NCI-H1105 (cell line): ENCODE results near the gene M1AP.

ENCODE experiments used
- DNase-seq: peaks from one replicate; lab custom pipeline; 2025; lab: John Stamatoyannopoulos, UW

Gene M1AP, protein sequence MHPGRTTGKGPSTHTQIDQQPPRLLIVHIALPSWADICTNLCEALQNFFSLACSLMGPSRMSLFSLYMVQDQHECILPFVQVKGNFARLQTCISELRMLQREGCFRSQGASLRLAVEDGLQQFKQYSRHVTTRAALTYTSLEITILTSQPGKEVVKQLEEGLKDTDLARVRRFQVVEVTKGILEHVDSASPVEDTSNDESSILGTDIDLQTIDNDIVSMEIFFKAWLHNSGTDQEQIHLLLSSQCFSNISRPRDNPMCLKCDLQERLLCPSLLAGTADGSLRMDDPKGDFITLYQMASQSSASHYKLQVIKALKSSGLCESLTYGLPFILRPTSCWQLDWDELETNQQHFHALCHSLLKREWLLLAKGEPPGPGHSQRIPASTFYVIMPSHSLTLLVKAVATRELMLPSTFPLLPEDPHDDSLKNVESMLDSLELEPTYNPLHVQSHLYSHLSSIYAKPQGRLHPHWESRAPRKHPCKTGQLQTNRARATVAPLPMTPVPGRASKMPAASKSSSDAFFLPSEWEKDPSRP

DNA sequence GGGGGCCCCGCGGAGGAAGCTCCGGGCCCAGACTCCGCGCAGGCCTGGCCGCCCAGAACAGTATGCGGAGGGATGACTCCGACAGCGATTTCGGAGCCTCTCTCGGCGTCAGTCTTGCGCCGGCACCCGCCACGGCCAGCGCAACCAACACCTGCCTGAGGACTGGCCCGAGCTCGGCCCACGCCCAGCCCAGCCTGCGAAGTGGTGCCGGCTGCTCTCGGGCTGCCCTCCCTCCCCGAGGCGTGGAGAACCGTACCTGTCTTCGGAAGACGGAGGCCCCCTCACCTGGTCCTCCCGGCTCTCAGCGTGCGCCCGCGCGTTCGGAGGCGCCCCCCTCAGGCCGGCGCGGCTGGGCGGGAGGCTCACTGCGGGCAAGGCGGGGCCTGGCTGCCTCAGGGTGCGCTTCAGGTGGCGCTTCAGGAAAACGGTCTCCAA, at the start of gene M1AP:
M1AP (minus strand) TSS at position 322 of the 435 bp plus-strand sequence. CDS start 8,055 bp downstream, outside the sequence.
- DNase-seq = no peak

DNA sequence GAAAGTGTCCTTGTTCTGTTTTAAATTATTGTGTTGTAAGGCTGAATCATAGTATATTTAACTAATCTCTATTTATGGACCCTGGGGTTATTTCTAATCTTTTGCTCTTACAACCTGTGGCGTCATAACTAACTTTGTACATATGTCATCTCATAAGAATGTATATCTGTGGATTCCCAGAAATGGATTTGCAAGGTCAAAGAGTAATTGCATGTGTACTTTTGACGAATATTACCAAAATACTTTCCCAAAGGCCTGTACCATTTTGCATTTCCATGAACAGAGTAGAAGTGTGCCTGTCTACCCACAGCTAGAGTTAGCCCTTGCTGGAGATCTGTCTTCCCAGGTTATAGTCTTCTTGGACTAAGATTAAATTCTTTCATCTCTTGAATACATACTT, 48.7 kb upstream of the M1AP start:
- no peak for DNase-seq

DNA sequence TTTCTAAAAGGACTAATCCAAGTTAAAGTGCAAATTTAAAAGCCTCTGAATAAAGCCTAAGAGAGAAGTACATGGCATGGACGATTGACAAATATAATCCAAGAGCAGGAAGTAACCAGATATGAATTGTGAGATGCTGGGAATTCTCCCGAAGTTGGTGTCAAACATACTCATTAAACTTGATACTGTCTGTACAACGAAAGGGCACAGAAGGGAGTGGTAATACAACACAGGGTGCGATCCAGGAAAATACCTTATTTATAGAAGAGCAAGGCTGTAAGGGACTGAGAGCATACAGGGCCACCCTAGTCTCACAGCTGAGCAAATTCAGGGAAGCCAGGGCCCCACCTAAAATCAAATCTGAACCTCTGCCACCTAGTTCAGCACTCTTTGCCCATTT, 47.5 kb upstream of the M1AP start:
- no peak for DNase-seq

DNA sequence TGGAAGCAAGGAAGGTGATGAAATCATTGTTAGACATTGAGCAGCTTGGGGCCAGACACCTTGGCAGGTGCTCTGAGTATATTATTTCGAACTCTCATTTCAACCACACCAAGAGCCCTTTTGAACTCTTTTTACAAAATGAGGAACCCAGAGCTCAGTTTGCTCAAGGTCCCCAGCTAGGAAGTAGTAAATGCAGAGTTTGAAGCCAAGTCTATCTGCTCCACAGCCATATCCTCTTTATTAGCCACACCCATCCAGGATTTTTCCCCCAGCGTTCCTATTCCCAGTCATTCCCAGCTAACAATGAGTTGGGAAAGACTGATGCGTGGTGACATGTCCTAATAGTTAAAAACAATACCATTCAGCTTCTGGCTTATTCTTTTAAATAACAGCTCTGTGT, 46.2 kb upstream of the M1AP start:
- DNase-seq = no peak

DNA sequence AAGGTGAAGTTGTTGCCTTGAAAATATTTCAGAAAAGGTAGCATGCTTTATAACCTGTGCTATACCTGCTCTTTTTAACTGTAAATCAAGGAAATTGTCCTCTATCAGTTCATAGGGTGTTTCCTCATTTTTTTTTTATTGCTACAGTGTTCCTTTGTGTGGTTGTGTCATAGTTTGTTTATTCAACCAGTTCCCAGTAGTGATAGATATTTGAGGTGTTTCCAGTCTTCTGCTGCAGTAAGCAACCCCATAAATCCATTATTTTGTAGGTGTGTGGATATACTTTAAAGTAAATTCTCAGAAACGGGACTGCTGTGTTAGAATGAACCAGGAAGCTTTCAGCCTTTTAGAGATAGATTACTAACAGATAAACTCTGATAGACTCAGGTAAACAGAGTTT, 45.5 kb upstream of the M1AP start:
- DNase-seq = no peak

DNA sequence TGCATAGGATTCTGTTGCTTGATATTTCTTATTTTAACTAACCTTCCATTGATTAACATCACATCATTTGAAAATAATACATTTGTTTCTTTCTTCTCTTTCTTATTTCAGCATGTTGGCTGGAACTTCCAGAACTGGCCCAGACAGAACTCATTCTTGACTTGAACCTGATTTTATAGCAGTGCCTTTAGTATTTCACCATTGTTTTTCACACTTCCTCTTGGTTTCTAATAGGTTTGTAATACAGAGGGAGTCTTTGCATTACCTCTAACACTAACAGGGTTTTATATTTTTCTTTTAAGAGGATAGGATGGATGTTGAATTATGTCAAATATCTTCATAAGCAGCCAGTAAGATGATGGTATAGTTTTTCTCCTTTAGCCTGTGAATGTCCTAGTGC, 45.1 kb upstream of the M1AP start:
- no peak for DNase-seq

DNA sequence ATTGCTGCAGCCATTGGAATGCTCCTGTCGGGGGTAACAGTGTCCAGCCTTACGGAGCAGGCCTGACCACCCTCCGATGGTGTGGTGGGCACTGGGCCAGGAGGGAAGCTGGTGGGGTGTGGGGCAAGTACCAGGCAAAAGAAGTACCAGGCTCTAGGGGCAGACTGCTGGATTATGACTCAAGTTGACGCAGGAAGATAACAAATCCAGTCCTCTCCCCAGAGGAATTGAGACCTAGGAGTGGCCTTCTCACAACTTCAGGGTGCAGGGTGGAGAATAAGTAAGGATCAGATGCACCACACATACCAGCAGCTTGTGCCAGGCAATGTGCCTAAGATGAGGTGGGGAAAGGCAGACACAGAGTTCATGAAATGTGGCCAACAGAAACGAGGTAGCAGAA, 43.8 kb upstream of the M1AP start:
- DNase-seq = no peak

DNA sequence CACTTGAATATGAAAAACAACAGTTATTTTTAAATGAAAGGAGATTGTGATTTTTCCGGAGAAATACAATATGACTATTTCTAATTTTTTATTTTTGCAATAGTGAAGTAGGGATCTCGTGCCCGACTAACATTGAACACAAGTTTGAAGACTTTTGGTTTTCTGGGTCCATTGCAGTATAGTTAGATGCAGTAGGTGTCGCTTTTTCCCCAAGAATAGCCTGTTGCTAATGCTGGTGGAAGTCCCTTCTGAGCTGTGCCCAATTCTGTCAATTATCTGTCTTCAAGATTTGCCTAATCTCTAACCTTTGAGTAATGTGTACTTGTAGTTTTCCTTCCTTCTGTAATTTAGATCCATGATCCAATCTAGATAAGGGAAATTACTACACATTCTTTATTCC, 42.4 kb upstream of the M1AP start:
- DNase-seq = peak; percentile 15

DNA sequence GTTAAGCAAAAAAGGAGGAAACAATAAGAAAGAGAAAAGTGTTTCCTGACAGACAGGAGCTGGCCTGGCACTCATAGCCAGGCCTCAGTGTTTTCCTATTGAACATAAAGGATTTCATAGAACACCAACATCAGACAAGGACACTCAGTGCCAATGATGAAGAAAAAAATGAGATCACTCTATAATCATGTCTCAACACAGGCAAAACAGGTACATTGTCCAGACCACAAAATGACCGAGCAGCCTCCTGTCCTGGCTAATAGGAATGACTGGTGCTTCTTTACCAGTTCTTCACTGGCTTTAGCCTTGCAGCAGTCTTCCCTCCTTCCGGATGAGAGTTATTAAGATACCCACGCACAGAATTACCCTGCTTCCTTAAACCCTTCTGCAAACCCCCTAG, 41.5 kb upstream of the M1AP start:
- no peak for DNase-seq

DNA sequence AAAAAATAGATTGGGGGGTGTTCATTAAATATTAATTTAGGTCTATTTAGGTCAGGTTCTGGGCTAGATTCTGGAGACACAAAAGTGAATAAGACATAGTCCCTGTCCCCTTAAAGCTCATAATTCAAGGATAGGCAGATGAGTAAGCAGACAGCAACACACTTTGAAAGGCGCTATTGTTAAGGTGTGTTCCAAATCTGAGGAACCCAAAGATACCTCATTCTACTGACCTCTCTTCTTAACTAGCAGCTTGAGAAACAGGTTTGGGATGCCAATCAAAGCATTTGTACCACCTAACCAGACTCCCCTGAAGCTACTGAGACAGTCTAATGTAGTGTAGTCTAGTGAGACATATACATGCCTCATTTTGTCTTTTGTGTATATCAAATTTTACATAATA, 40.8 kb upstream of the M1AP start:
- DNase-seq = no peak

DNA sequence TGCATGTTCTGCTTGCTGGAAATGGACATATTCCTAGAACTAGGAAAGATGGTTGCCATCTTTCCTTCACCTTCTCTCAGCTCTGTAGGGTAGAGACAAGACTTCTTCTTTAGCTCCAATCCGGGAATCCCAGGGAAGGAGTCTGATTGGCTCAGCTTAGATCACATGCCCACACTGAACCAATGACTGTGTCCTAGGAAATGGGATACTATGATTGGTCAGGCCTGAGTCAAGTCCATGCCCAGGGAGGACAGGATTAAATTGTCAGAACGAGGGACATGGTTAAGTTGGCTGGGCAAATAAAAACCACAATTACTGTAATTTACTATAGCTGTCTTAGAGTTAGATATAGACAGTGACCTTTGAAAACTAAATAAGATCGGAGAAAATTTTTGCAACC, 37.3 kb upstream of the M1AP start:
- DNase-seq = no peak

DNA sequence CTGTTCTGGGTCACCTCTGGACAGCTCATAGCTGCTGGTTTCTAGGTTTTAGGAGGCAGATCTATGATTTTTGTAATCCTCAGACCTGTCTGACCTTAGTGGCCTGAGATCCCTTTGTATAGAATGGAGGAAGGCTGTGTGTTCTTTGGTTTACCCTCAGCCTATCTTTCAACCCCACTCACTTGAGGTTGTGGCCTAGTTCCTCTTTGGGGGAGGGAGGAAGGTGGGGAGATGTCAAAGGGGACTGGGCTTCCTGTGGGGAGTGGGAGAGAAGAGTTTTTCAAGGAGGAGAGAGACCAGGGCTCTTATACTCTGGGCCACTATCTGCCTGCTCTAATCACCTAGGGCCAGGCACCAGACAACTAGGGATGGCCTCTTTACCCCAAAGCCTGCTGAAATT, 34.4 kb upstream of the M1AP start:
- no peak for DNase-seq

DNA sequence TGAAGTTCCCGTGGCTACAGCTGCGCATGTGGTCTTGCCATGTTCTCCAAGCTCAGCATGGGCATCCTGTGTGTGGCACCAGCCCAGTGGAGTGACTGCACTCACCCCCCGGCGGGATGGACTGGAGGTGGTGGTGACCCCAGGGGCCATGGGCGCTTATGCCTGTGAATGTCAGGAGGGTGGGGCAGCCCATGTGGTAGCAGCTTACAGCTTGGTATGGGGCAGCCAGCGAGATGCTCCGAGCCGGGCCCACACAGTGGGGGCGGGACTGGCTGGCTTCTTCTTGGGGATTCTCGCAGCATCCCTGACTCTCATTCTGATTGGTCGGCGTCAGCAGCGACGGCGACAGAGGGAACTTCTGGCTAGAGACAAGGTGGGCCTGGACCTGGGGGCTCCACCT, 31.5 kb upstream of the M1AP start:
- DNase-seq = no peak

DNA sequence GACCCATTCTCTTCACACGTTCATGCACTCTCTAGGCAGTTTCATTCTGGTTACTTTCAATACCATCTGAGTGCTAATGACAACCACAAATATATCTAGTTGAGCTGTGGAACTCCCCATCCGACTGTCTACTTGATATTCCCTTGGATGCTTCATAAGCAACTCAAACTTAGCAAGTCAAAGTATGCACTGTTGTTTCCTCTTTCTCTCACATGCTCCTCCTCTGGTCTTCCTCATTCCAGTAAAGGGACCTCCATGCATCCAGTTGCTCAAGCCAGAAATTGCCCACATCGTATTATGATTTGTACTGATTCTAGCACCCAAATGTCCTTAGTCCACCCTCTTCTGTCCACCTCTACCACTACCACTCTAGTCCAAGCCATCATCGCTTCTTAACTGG, 28.2 kb upstream of the M1AP start:
- no peak for DNase-seq

DNA sequence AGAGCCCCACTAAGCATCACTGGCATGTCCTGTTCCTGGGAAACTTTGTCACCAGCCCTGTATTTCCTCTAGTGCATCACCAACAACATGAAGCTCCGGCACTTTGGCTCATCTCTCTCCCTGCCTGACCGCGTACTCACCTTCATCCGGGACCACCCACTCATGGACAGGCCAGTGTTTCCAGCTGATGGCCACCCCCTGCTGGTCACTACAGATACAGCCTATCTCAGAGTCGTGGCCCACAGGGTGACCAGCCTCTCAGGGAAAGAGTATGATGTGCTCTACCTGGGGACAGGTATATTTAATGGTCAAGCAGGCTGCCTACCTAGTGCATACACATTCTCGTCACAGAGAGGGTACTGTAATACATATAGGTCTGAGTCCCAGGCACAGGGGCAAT, 27.0 kb upstream of the M1AP start:
- no peak for DNase-seq

DNA sequence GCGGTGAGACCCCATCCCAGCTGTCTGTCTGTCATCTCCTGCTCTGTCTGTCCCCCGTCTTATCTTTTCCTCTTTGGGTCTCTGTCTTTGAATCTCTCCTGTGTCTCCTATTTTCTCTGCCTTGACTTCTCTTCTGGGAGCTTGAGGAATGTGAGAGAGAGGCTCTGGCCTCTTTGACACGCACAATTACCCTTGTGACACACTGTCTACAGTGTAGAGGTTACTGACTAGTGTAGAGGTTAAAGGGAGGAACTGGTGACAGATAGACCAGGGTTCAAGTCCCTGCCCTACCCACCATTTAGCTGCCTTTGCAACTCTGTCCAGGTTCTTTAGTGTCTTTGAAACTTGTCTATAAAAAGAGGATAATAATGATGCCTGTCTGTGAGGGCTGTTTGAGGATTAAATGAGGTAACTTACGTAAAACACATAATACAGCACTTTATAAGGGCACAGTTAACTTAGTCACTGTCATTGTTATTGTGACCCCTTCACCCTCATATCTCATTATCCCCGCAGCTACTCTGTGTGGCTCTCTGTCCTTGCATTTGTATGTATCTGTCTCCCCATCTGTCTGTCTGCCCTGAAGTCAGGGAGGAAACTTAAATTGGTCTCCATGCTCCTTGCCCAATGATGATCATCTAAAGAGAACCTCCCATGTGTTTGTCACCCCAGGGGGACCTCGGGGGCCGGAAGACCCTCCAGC, 25.8 kb upstream of the M1AP start:
- no peak for DNase-seq

DNA sequence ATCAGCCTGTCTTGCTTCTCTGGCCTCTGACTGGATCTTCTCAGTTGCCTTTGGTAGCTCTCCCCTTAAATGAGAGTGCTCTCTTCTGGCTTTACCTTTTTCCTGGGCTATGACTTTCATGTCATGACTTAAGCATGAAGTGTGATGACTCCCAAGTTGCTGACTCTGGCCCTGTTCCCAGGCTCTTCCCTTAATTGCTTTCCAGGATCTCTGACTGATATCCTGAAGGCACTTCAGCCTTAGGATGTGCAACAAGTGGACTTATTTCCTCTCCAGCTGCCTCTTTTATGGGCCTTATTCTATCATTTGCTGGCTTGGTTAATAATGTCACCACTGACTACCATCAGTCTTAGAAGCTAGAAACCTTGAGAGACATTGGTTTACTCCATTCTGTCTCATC, 23.3 kb upstream of the M1AP start:
- DNase-seq = no peak

DNA sequence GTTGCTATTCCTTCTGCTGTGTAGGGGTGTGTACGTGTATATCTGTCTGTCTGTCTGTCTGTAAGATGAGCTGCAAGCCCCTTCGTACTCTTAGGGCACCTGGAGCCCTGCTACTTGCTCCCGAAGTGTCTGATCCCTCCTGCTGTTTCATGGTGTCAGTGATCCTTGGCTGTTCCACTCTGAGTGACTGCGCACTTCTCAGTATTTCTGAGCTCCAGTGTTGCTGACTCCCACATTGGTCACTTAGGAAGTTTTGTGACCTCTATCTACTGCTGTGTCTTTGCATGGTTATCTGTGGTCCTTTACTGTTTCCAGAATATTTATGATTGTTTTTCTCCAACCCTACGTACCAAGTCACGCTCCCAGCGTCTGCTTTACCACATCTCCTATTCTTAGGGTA, 22.1 kb upstream of the M1AP start:
- DNase-seq = no peak

DNA sequence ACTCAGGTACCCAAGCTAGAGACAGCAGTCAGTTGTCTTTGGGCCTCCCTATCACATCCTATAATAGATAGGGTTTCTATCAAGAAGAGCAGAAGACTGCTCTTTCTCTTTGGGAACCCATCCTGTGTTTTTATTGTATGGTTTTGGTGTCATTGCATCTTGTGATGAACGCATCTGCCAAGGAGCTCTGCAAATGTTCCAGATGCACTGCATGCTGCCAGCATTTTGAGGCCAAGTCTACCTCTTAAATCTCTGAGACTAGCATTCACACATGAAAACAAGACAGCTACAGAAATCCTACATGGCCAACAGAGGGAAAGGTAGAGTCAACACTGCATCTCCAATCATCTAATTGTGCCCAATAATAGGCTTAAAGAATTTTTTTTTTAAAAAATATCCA, 20.0 kb upstream of the M1AP start:
- DNase-seq = no peak

DNA sequence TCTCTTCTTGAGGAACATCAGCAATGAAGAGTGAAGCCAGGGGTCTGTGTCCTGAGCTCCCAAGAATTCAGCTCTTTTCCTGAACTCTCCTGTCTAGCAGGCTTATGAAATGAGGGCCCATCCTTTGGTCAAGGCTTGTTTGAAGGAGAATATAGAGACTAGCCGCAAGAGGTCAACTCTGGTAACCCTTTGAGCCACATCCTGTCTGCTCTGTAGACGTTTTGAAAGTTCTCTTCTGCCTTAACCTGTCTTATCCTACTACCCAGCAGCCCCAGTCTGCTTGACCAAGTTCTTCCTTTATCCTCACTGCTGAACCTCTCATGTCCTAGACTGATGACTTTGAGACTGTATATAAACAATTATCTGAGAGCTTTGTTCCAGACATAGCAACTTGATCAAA, 11.3 kb upstream of the M1AP start:
- DNase-seq = no peak

DNA sequence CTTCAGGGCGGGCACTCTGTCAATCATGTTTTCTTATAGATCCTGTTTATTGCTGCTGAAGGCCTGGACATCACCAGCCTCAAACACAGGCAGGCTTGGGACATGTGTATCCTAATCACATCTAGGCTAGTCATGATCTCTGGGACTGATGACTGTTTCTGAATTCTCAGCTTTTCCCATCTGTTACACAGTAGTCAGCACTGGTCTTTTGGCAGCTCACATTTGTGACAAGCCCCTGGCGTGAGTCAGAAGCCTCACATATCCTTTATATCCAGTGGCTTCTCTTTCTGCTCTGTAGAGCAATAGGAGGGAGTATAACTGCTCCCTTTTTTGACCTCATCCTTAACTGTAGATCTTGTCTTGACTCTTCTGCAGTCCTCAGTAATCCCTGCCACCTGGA, 10.4 kb upstream of the M1AP start:
- DNase-seq = no peak

DNA sequence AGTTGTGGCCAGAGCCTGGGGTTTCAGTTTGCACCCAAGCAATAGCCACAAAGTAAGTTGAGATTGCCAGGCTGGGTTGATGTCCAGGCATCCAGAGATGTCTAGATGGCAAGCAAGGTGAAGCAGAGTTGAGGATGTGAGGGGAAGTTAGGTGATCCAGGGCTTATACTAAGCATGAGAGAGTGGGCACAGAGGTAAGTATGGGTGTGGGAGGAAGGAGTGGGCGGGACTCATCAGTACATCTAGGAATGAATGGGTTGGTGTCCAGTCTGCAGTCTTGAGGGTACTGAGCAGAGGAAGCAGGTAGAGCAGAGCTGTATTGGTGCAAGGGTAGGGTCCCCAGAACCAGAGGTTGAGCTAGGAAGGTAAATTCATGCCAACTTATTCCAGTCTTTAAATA, 7.4 kb upstream of the M1AP start:
- DNase-seq = no peak
